Gastrocnemius medialis (tissue), 4 donors: ENCODE measurements around the gene HEXD.

Experiments used
- CTCF ChIP-seq, 5 experiments: fragments of 450-650 bp in 3 of 5; fragments of 200-600 bp in 2 of 5; sonication (generic) in 2 of 5; IDR thresholded peaks in 4 of 5; conservative IDR thresholded peaks in 1 of 5; 1 replicate in 4 of 5; 2 replicates in 1 of 5; pipeline ENCODE4 v1.5.1; 2016 to 2019; ENCODE audit warnings: antibody characterized with exemption in 5 of 5, mild to moderate bottlenecking in 3 of 5, moderate library complexity in 3 of 5
- POLR2A ChIP-seq, 2 donors: fragments of 450-650 bp; IDR thresholded peaks; one replicate each; pipeline ENCODE4 v1.6.1; 2017; ENCODE audit warnings: antibody characterized with exemption in 2 of 2, mild to moderate bottlenecking in 2 of 2, moderate library complexity in 2 of 2

- TF ChIP-seq CTCF (IDR thresholded peaks at IDR 0.05 in 4 of 5, conservative IDR thresholded peaks at IDR 0.05 in 1 of 5) = peak in 3 of 5 experiments; percentile 10 to 33 (median 15)
- peak; percentile 54 to 70 for TF ChIP-seq POLR2A (IDR thresholded peaks at IDR 0.05)
Measured at GRCh38 chr17:82418001-82418986, at the start of gene HEXD, which contains the start of gene OGFOD3.
